ENCODE results near the gene PARD6G. TPM values are rescaled to one million over a fixed set of nuclear protein-coding genes. Genes with fewer than 3 reads are reported as not detected.

Gene PARD6G
- total and polyA plus RNA-seq, 3 donors from 2014 or later = 3.0 to 7.5 (median 5.3) TPM

GRCh38 chr18:80197528-80197927 lies 49.8 kb downstream of the PARD6G start:
- no peak for DNase-seq
- intact Hi-C loops (cut with DNase I; ENCODE audit: low total_unique reads) = no loop called here
- H3K9me3 ChIP-seq = no peaks in the 10 kb centered on the region
- 53 to 64% methylated on average over 4 of the region's 4 CpGs for WGBS, 2 donors
- no peak overlapping the region for H3K4me3 ChIP-seq
- no peaks in the 10 kb centered on the region for H3K27me3 ChIP-seq
- peaks cover 11% of the 10 kb centered on the region for H3K4me1 ChIP-seq
- TF ChIP-seq POLR2A (IDR thresholded peaks at IDR 0.05) = no peak
- TF ChIP-seq CTCF (IDR thresholded peaks at IDR 0.05) = no peak
- no peak overlapping the region for H3K27ac ChIP-seq
- no peaks in the 10 kb centered on the region for H3K36me3 ChIP-seq (ENCODE audit: low read depth, missing control alignments)

GRCh38 chr18:80196528-80197320 lies 50.6 kb downstream of the PARD6G start:
- intact Hi-C loops (cut with DNase I; ENCODE audit: low total_unique reads) = no loop called here
- WGBS, 2 donors = 50 to 59% methylated on average over 13 of the region's 13 CpGs
- Histone ChIP-seq H3K27me3 (no peaks in the 10 kb centered on the region), H3K4me1 (peaks cover 11% of the 10 kb centered on the region), H3K27ac (no peak overlapping the region), H3K36me3 (ENCODE audit: low read depth, missing control alignments) (no peaks in the 10 kb centered on the region), H3K4me3 (no peak overlapping the region), H3K9me3 (no peaks in the 10 kb centered on the region)
- TF ChIP-seq POLR2A (IDR thresholded peaks at IDR 0.05) = no peak
- TF ChIP-seq CTCF (IDR thresholded peaks at IDR 0.05) = no peak
- DNase-seq = no peak

DNA sequence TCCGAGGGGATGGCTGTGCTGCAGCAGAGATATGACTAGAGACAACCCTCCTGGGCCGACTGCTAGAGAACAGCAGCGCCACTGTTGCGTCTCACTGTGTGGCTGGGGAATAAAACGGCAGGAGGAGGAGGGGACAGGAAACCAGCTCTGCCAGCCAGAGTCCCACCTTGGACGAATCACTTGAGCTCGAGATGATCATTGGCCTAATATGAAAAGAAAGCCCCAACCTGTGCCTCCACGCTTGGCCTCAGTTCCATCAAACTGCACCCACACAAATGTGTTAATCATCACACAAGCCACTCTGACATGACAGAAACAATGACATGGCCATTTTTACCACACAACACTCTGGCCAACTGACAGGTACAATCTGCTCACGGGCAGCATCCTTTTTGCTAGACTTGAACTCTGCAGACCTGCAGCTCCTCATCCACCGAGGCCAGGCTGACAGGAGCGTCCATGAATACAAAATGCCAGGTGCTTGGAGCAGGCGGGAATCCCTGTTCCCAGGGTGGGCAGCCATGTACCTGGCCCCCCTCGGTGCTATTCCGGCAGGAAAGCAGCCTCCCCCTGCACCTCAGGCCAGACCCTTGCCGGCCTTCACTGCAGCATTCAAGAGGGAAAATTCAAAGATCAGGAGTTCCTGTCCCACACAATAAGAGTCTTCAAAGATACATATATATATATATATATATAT lies 52.3 kb downstream of the PARD6G start:
- Histone ChIP-seq H3K9me3 (no peaks in the 10 kb centered on the region), H3K27ac (no peak overlapping the region), H3K36me3 (ENCODE audit: low read depth, missing control alignments) (no peaks in the 10 kb centered on the region), H3K4me3 (no peak overlapping the region), H3K27me3 (no peaks in the 10 kb centered on the region), H3K4me1 (peaks cover 11% of the 10 kb centered on the region)
- whole genome bisulfite sequencing, 2 donors = 84 to 92% methylated on average over 14 to 15 of the region's 15 CpGs
- intact Hi-C loops (cut with DNase I; ENCODE audit: low total_unique reads) = no loop called here
- TF ChIP-seq POLR2A (IDR thresholded peaks at IDR 0.05) (no peak), CTCF (IDR thresholded peaks at IDR 0.05) (no peak)
- no peak for DNase-seq

GRCh38 chr18:80193701-80194100 lies 53.6 kb downstream of the PARD6G start:
- no peaks in the 10 kb centered on the region for H3K27me3 ChIP-seq
- H3K4me3 ChIP-seq = no peak overlapping the region
- WGBS, 2 donors = 72 to 79% methylated on average over 5 of the region's 5 CpGs
- no peaks in the 10 kb centered on the region for H3K36me3 ChIP-seq (ENCODE audit: low read depth, missing control alignments)
- intact Hi-C loops (cut with DNase I; ENCODE audit: low total_unique reads) = no loop called here
- H3K27ac ChIP-seq = no peak overlapping the region
- H3K9me3 ChIP-seq = no peaks in the 10 kb centered on the region
- no peak for TF ChIP-seq POLR2A (IDR thresholded peaks at IDR 0.05)
- TF ChIP-seq CTCF (IDR thresholded peaks at IDR 0.05) = no peak
- DNase-seq = no peak
- H3K4me1 ChIP-seq = peaks cover 11% of the 10 kb centered on the region
